Activated CD8-positive, alpha-beta T cell treated with anti-CD3 and anti-CD28 coated beads for 36 hours (primary cell): ENCODE data around the gene TMEM185A. TPM values are rescaled to one million over a fixed set of nuclear protein-coding genes. Genes with fewer than 3 reads are reported as not detected.
"Not testable (repeated sequence)": the region's sequence is repeated elsewhere in the genome, so short reads cannot be mapped to it uniquely, and the experiment has no call there.

ENCODE experiments used
- ATAC-seq: fragments of 200-7000 bp; cut with Tn5 transposase; one replicate; pipeline ENCODE4 v1.10.0; 2021; ENCODE audit warnings: mild to moderate bottlenecking, moderate library complexity
- CTCF ChIA-PET: fragments of 350-600 bp; sonication (Branson Sonifier 250); formaldehyde crosslinking; loops from one replicate; lab custom pipeline; 2021; ENCODE audit warnings: antibody characterized with exemption; lab: Charles Lee
- POLR2A ChIA-PET: fragments of 350-600 bp; sonication (Branson Sonifier 250); formaldehyde crosslinking; loops from one replicate; lab custom pipeline; 2021; ENCODE audit warnings: antibody characterized with exemption; lab: Charles Lee
- DNase-seq: peaks from one replicate; pipeline ENCODE4 v3.0.0-alpha.2; 2020
- H3K27ac Mint-ChIP-seq: one replicate; pipeline ENCODE4 v1.8.0; 2021; ENCODE audit warnings: mild to moderate bottlenecking, mixed read lengths
- H3K27me3 Mint-ChIP-seq: one replicate; pipeline ENCODE4 v1.8.0; 2021; ENCODE audit warnings: mixed read lengths
- H3K36me3 Mint-ChIP-seq: one replicate; pipeline ENCODE4 v1.8.0; 2021; ENCODE audit warnings: low read depth, mixed read lengths
- H3K4me1 Mint-ChIP-seq: one replicate; pipeline ENCODE4 v1.8.0; 2021; ENCODE audit warnings: low read depth, mixed read lengths
- H3K4me3 Mint-ChIP-seq: one replicate; pipeline ENCODE4 v1.8.0; 2021; ENCODE audit warnings: mild to moderate bottlenecking, moderate library complexity, mixed read lengths
- H3K9me3 Mint-ChIP-seq: one replicate; pipeline ENCODE4 v1.8.0; 2021; ENCODE audit warnings: mixed read lengths
- CTCF ChIP-seq: fragments of 200-600 bp; IDR thresholded peaks from one replicate; pipeline ENCODE4 v1.8.0; 2022; ENCODE audit warnings: antibody characterized with exemption, mild to moderate bottlenecking
- intact Hi-C: fragments of 100-400 bp; cut with micrococcal nuclease; formaldehyde crosslinking; loops from one replicate; pipeline ENCODE4 v1.10.0; 2022
- total RNA-seq, 2 experiments: library from RNA; stranded (reverse); gene quantifications; one replicate each; pipeline ENCODE4 v1.2.3, GENCODE V29; 2021

The TMEM185A gene
- total RNA-seq, 2 experiments from 2014 or later, result 13.2 to 14.6 TPM

- TF ChIP-seq CTCF, result no peak
- Mint-ChIP-seq H3K4me1 (peaks cover 15% of the 10 kb centered on the region), H3K27ac (no peak overlapping the region), H3K27me3 (no peaks in the 10 kb centered on the region), H3K9me3 (no peaks in the 10 kb centered on the region), H3K36me3 (no peaks in the 10 kb centered on the region), H3K4me3 (no peak overlapping the region)
- DNase-seq, result no peak
- intact Hi-C loops, result no loop called here
- no peak for ATAC-seq
- CTCF ChIA-PET, result no interaction called here
- POLR2A ChIA-PET, result no interaction called here
Measured at GRCh38 chrX:149618871-149619270, 12.7 kb downstream of the TMEM185A start.

GRCh38 chrX:149611623-149612175 is 19.9 kb downstream of the TMEM185A start:
- no peak for TF ChIP-seq CTCF
- intact Hi-C loops, result no loop called here
- ATAC-seq (no peak), DNase-seq (no peak)
- H3K4me3 Mint-ChIP-seq, result no peak overlapping the region
- CTCF ChIA-PET, result no interaction called here
- POLR2A ChIA-PET, result no interaction called here
- peak overlapping the region; percentile 18 for H3K27ac Mint-ChIP-seq
- peaks cover 1% of the 10 kb centered on the region for H3K36me3 Mint-ChIP-seq
- H3K4me1 Mint-ChIP-seq, result peaks cover 15% of the 10 kb centered on the region
- no peaks in the 10 kb centered on the region for H3K9me3 Mint-ChIP-seq
- H3K27me3 Mint-ChIP-seq, result no peaks in the 10 kb centered on the region

- no peak for TF ChIP-seq CTCF
- H3K27ac Mint-ChIP-seq, result no peak overlapping the region
- H3K4me3 Mint-ChIP-seq, result no peak overlapping the region
- peaks cover 9% of the 10 kb centered on the region for H3K4me1 Mint-ChIP-seq
- no peak for DNase-seq
- ATAC-seq, result no peak
- POLR2A ChIA-PET, result no interaction called here
- H3K36me3 Mint-ChIP-seq, result peaks cover 4% of the 10 kb centered on the region
- intact Hi-C loops, result no loop called here
- no peaks in the 10 kb centered on the region for H3K27me3 Mint-ChIP-seq
- CTCF ChIA-PET, result no interaction called here
- H3K9me3 Mint-ChIP-seq, result no peaks in the 10 kb centered on the region
Measured at GRCh38 chrX:149610511-149610910, 21.1 kb downstream of the TMEM185A start.

- POLR2A ChIA-PET, result no interaction called here
- no peak for TF ChIP-seq CTCF
- no peaks in the 10 kb centered on the region for H3K4me1 Mint-ChIP-seq
- peaks cover 5% of the 10 kb centered on the region for H3K36me3 Mint-ChIP-seq
- no peak overlapping the region for H3K27ac Mint-ChIP-seq
- H3K9me3 Mint-ChIP-seq, result no peaks in the 10 kb centered on the region
- no peak for DNase-seq
- no peaks in the 10 kb centered on the region for H3K27me3 Mint-ChIP-seq
- intact Hi-C loops, result no loop called here
- no peak for ATAC-seq
- H3K4me3 Mint-ChIP-seq, result no peak overlapping the region
- CTCF ChIA-PET, result interaction anchor here (1.5 kb wide), 1 partner anchor 10 kb away, joined by 3 read pairs; no protein-coding TSS in a partner anchor
Measured at GRCh38 chrX:149607699-149608098, 23.9 kb downstream of the TMEM185A start.

- H3K9me3 Mint-ChIP-seq, CTCF ChIA-PET, H3K4me3 Mint-ChIP-seq, POLR2A ChIA-PET, H3K27me3 Mint-ChIP-seq, H3K4me1 Mint-ChIP-seq, DNase-seq, intact Hi-C loops, H3K27ac Mint-ChIP-seq, H3K36me3 Mint-ChIP-seq, ATAC-seq: not testable (repeated sequence)
Measured at GRCh38 chrX:149605248-149605885, 26.2 kb downstream of the TMEM185A start.

GRCh38 chrX:149598603-149599002 is 33.0 kb downstream of the TMEM185A start:
- H3K9me3 Mint-ChIP-seq, ATAC-seq, H3K27ac Mint-ChIP-seq, H3K36me3 Mint-ChIP-seq, CTCF ChIA-PET, H3K4me3 Mint-ChIP-seq, H3K4me1 Mint-ChIP-seq, intact Hi-C loops, POLR2A ChIA-PET, H3K27me3 Mint-ChIP-seq: not testable (repeated sequence)
- DNase-seq, result peak; percentile 5

GRCh38 chrX:149595943-149596342 is 35.6 kb downstream of the TMEM185A start:
- H3K36me3 Mint-ChIP-seq, H3K27ac Mint-ChIP-seq, ATAC-seq, CTCF ChIA-PET, intact Hi-C loops, H3K4me1 Mint-ChIP-seq, POLR2A ChIA-PET, H3K9me3 Mint-ChIP-seq, DNase-seq, H3K4me3 Mint-ChIP-seq, H3K27me3 Mint-ChIP-seq: not testable (repeated sequence)

- H3K27ac Mint-ChIP-seq, H3K27me3 Mint-ChIP-seq, H3K4me1 Mint-ChIP-seq, DNase-seq, ATAC-seq, H3K36me3 Mint-ChIP-seq, H3K4me3 Mint-ChIP-seq, CTCF ChIA-PET, H3K9me3 Mint-ChIP-seq, POLR2A ChIA-PET, intact Hi-C loops: not testable (repeated sequence)
Measured at GRCh38 chrX:149595214-149595613, 36.4 kb downstream of the TMEM185A start, which contains the start of gene HSFX2. HSFX2 (minus strand) TSS chrX:149595314; CDS start chrX:149594700, 614 bp downstream.
